Measurements from ENCODE around the gene TBC1D7.

Gene TBC1D7

DNA sequence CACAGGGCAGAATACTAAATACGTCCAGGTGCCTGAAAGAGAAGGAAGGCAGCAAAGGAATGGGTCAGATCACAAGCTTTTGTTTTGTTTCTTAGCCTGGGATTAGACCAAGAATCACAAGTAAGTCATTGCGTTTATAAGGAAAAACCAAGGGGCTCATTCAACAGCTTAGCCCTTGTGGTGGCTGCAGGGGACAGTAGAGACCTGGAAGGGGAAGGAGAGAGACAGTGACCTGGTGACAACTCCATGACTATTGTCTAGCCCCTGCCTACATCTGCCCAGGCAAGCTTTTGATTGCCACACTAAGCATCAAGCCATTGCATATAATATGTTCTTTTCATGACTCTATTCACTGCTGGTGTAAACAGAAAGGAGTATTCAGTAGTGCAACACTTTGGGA lies 30.2 kb upstream of the TBC1D7 start:
- in situ Hi-C loops (cut with HindIII; ENCODE audit: low sequenced_read_pairs), result no loop called here
- DNase-seq (ENCODE audit: low read depth, low spot score), result no peak
- H3K4me3 ChIP-seq (ENCODE audit: low read depth, low read length), result no peak overlapping the region
- TF ChIP-seq CTCF (IDR thresholded peaks at IDR 0.05; ENCODE audit: low read depth, low read length), result no peak

- peak; percentile 73 for DNase-seq (ENCODE audit: low read depth, low spot score)
- in situ Hi-C loops (cut with HindIII; ENCODE audit: low sequenced_read_pairs), result no loop called here
- TF ChIP-seq CTCF (IDR thresholded peaks at IDR 0.05; ENCODE audit: low read depth, low read length), result peak; percentile 22
- H3K4me3 ChIP-seq (ENCODE audit: low read depth, low read length), result no peak overlapping the region
Observed at GRCh38 chr6:13357551-13358075, 29.3 kb upstream of the TBC1D7 start.

- in situ Hi-C loops (cut with HindIII; ENCODE audit: low sequenced_read_pairs), result no loop called here
- no peak overlapping the region for H3K4me3 ChIP-seq (ENCODE audit: low read depth, low read length)
- DNase-seq (ENCODE audit: low read depth, low spot score), result no peak
- no peak for TF ChIP-seq CTCF (IDR thresholded peaks at IDR 0.05; ENCODE audit: low read depth, low read length)
Observed at GRCh38 chr6:13355999-13356785, 27.9 kb upstream of the TBC1D7 start.

GRCh38 chr6:13355043-13355945 lies 27.0 kb upstream of the TBC1D7 start:
- no peak overlapping the region for H3K4me3 ChIP-seq (ENCODE audit: low read depth, low read length)
- peak; percentile 97 for DNase-seq (ENCODE audit: low read depth, low spot score)
- in situ Hi-C loops (cut with HindIII; ENCODE audit: low sequenced_read_pairs), result no loop called here
- no peak for TF ChIP-seq CTCF (IDR thresholded peaks at IDR 0.05; ENCODE audit: low read depth, low read length)

- in situ Hi-C loops (cut with HindIII; ENCODE audit: low sequenced_read_pairs), result no loop called here
- no peak overlapping the region for H3K4me3 ChIP-seq (ENCODE audit: low read depth, low read length)
- peak; percentile 57 for DNase-seq (ENCODE audit: low read depth, low spot score)
- TF ChIP-seq CTCF (IDR thresholded peaks at IDR 0.05; ENCODE audit: low read depth, low read length), result no peak
Observed at GRCh38 chr6:13354331-13355042, 26.1 kb upstream of the TBC1D7 start.

DNA sequence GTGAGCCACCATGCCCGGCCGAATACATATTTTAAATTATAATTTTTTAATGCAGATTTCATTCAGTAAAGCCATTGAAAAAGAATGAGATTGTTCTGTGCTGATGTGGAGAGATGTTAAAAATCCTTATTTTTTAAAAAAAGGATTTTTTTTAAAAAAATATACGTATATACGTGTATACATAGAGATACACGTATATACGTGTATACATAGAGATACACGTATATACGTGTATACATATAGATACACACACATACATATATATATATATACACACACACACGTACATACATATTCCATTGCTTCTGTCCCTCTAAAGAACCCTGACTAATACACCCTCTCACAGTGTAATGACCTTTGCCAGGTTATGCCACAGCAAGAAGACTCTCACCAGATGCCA lies 23.8 kb upstream of the TBC1D7 start:
- no peak for TF ChIP-seq CTCF (IDR thresholded peaks at IDR 0.05; ENCODE audit: low read depth, low read length)
- in situ Hi-C loops (cut with HindIII; ENCODE audit: low sequenced_read_pairs), result no loop called here
- H3K4me3 ChIP-seq (ENCODE audit: low read depth, low read length), result no peak overlapping the region
- no peak for DNase-seq (ENCODE audit: low read depth, low spot score)
